ENCODE data around the gene PIP4K2C. TPM values are rescaled to one million over a fixed set of nuclear protein-coding genes. Genes with fewer than 3 reads are reported as not detected.
A peak's percentile ranks its signal among the peaks of the same experiment; 100 is the strongest.

Gene PIP4K2C
- total RNA-seq = 10 to 100 TPM; 25.9 to 35.7 TPM

DNA sequence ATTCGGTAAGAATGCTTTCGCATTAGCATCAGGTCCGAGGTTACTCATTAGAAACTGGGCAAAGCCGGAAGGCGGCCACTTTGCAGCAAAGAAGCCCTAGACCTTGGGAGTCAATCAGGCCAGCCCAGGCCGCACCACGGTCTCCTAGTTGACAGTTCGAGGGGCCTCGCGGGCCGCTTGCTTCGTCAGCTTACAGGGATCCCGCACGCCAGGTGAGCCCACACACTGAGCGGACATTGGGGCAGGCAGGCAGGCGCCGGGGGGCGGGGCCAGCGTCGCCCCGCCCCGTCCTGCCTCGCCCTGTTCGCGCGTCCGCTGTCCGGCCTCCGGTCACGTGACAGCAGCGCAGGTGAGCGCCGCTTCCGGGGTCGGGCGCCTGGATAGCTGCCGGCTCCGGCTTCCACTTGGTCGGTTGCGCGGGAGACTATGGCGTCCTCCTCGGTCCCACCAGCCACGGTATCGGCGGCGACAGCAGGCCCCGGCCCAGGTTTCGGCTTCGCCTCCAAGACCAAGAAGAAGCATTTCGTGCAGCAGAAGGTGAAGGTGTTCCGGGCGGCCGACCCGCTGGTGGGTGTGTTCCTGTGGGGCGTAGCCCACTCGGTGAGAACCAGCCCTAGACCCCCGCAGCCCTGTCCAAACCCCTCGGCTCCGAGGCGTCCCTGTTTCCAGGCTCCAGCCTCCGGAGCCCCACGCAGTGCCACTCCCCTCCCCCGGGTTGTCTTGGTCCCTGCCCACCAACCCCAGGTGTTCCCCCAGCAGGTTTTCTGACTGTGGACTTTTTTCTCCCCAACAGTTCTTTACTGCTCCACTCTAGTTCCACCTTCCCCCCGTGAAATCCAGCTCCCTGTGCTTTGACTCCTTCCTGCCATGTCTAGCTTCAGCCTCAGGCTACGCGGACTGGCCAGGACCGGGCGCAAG lies at the start of gene PIP4K2C:
Gene PIP4K2C, plus strand, starts transcription at position 329 of the 918 bp plus-strand sequence. Its CDS starts 98 bp downstream, at position 427.
- peak; percentile 98 for ATAC-seq
- H3K4me1 Mint-ChIP-seq (ENCODE audit: low read depth in 2 of 2) = peaks cover 22 to 23% of the 10 kb centered on the region in 2 donors

DNA sequence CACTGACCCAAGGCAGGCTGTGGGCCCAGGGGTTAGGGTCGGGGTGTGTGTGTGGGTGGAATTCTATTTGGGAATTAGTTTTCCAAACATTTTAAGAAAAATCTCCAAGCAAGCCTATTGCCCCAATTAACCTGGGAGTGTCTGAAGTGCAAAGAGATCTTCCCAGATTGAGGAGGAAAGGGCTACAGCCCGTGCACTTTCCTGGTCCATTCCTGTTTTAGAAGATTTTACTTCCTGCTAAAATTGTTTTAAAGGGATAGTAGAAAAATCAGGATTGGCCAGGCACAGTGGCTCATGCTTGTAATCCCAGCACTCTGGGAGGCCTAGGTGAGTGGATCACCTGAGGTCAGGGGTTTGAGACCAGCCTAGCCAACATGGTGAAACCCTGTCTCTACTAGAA lies 49.3 kb upstream of the PIP4K2C start:
- no peak for ATAC-seq
- no peak for DNase-seq (ENCODE audit: low spot score)
- Mint-ChIP-seq H3K9me3 (no peaks in the 10 kb centered on the region), H3K27me3 (no peaks in the 10 kb centered on the region), H3K27ac (no peak overlapping the region), H3K36me3 (no peaks in the 10 kb centered on the region), H3K4me1 (ENCODE audit: low read depth in 2 of 2) (peaks cover 27 to 30% of the 10 kb centered on the region in 2 donors), H3K4me3 (no peak overlapping the region)

More for the DNA sequence above, at the start of gene PIP4K2C:
- Mint-ChIP-seq H3K27me3 (no peaks in the 10 kb centered on the region), H3K9me3 (no peaks in the 10 kb centered on the region), H3K4me3 (peak within 1 kb of the TSS; percentile 94), H3K36me3 (no peaks in the 10 kb centered on the region), H3K27ac (peak within 1 kb of the TSS; percentile 45 to 86)
- DNase-seq (ENCODE audit: low spot score) = peak; percentile 90

- Mint-ChIP-seq H3K27ac (no peak overlapping the region), H3K36me3 (no peaks in the 10 kb centered on the region), H3K9me3 (no peaks in the 10 kb centered on the region), H3K4me1 (ENCODE audit: low read depth in 2 of 2) (peaks cover 30 to 37% of the 10 kb centered on the region in 2 donors), H3K4me3 (no peak overlapping the region), H3K27me3 (peaks cover 0 to 1% of the 10 kb centered on the region in 2 donors)
- DNase-seq (ENCODE audit: low spot score) (no peak), ATAC-seq (no peak)
Measured at GRCh38 chr12:57543581-57543980, 47.4 kb upstream of the PIP4K2C start.

GRCh38 chr12:57545809-57546437 lies 45.1 kb upstream of the PIP4K2C start:
- H3K9me3 Mint-ChIP-seq = no peaks in the 10 kb centered on the region
- H3K27me3 Mint-ChIP-seq = peaks cover 0 to 11% of the 10 kb centered on the region in 2 donors
- peak overlapping the region; percentile 99 for H3K4me3 Mint-ChIP-seq
- H3K27ac Mint-ChIP-seq = peak overlapping the region; percentile 95 to 98
- peaks cover 39 to 42% of the 10 kb centered on the region in 2 donors for H3K4me1 Mint-ChIP-seq (ENCODE audit: low read depth in 2 of 2)
- H3K36me3 Mint-ChIP-seq = no peaks in the 10 kb centered on the region
- DNase-seq (ENCODE audit: low spot score) = no peak
- no peak for ATAC-seq

GRCh38 chr12:57546438-57547287 lies 44.3 kb upstream of the PIP4K2C start, which contains the start of gene DCTN2:
Gene DCTN2, minus strand, starts transcription at chr12:57547192. Its CDS starts 129 bp downstream, at chr12:57547063.
- H3K27me3 Mint-ChIP-seq = peaks cover 0 to 11% of the 10 kb centered on the region in 2 donors
- H3K9me3 Mint-ChIP-seq = no peaks in the 10 kb centered on the region
- peaks cover 39 to 44% of the 10 kb centered on the region in 2 donors for H3K4me1 Mint-ChIP-seq (ENCODE audit: low read depth in 2 of 2)
- H3K36me3 Mint-ChIP-seq = no peaks in the 10 kb centered on the region
- ATAC-seq = peak; percentile 98 to 99
- peak; percentile 94 for DNase-seq (ENCODE audit: low spot score)
- peak within 1 kb of the TSS; percentile 99 for H3K4me3 Mint-ChIP-seq
- H3K27ac Mint-ChIP-seq = peak within 1 kb of the TSS; percentile 95 to 98

DNA sequence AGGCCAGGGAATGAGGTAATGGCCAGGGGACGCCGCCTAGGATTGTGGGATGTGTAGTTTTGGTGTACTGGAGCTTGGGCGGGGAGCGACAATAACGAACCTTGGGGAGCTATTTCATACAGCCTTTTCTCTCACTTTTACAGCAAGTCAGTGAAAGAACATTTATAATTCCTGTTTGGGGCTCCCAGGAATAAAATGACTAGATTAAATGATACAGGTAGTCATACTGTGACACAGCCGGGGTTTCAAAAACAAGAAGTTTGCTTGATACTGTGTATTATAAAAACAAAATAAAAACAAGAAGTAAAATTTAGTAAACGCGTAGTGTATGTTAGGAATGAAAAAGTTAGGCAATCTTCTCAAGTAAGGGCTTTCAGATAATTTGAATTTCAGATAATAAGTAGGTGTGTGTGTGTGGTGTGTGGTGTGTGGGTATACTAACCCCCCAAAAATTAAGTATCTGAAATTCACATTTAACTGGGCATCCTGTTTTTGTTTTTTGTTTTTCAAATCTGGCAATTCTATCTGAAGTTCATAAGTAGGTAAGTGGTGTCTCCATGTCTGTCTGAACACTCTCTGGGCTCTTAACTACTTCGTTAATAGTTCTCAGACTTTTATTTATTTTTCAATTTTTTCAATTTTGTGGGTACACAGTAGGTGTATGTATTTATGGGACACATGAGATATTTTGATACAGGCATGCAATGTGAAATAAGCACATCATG lies 43.5 kb upstream of the PIP4K2C start:
- DNase-seq (ENCODE audit: low spot score) = no peak
- H3K27me3 Mint-ChIP-seq = peaks cover 0 to 11% of the 10 kb centered on the region in 2 donors
- H3K36me3 Mint-ChIP-seq = no peaks in the 10 kb centered on the region
- H3K9me3 Mint-ChIP-seq = no peaks in the 10 kb centered on the region
- peak overlapping the region; percentile 95 to 98 for H3K27ac Mint-ChIP-seq
- no peak for ATAC-seq
- peak overlapping the region; percentile 99 for H3K4me3 Mint-ChIP-seq
- H3K4me1 Mint-ChIP-seq (ENCODE audit: low read depth in 2 of 2) = peaks cover 39 to 44% of the 10 kb centered on the region in 2 donors

GRCh38 chr12:57548013-57548315 lies 43.0 kb upstream of the PIP4K2C start:
- no peak for ATAC-seq
- Mint-ChIP-seq H3K9me3 (no peaks in the 10 kb centered on the region), H3K27me3 (peaks cover 1 to 11% of the 10 kb centered on the region in 2 donors), H3K27ac (no peak overlapping the region), H3K4me1 (ENCODE audit: low read depth in 2 of 2) (peaks cover 39 to 44% of the 10 kb centered on the region in 2 donors), H3K36me3 (no peaks in the 10 kb centered on the region), H3K4me3 (no peak overlapping the region)
- no peak for DNase-seq (ENCODE audit: low spot score)

GRCh38 chr12:57548488-57548887 lies 42.5 kb upstream of the PIP4K2C start:
- H3K27me3 Mint-ChIP-seq = peaks cover 7 to 16% of the 10 kb centered on the region in 2 donors
- H3K27ac Mint-ChIP-seq = no peak overlapping the region
- H3K36me3 Mint-ChIP-seq = no peaks in the 10 kb centered on the region
- H3K4me3 Mint-ChIP-seq = peak overlapping the region; percentile 80
- peaks cover 37 to 44% of the 10 kb centered on the region in 2 donors for H3K4me1 Mint-ChIP-seq (ENCODE audit: low read depth in 2 of 2)
- H3K9me3 Mint-ChIP-seq = no peaks in the 10 kb centered on the region
- no peak for DNase-seq (ENCODE audit: low spot score)
- no peak for ATAC-seq

DNA sequence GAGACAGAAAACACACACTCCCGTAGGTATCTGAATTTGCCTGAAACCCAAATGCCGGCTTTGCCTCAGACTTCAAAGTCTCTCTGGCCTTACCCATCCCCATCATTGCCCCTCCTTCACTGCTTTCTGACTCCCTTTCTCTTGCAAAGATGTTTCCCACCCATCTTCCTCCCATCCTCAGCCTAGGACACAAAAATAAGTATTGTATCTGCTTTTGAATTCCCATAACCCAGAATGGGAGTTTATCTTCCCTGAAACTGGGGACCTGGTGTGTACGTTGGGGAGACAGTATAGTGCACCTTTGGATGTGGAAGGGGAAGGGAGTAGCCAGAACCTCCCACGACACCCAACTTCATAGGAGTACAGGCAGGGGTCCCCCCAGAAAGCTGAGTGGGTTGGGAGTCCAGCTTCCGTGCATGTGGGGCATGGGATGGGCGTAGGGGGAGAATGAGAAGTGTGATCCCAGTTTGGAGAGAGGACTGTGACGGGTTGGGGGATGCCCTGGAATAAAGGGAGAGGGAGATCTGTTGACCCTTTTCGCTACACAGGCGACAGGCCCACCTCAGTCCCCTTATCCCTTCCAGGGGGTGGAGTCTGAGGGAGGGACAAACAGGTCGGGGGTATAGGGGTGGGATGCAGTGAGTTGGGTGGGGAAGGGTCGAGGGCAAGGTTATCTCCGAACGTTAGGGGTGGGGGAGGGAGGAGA lies 41.6 kb upstream of the PIP4K2C start:
- no peak for ATAC-seq
- peaks cover 31 to 38% of the 10 kb centered on the region in 2 donors for H3K4me1 Mint-ChIP-seq (ENCODE audit: low read depth in 2 of 2)
- H3K36me3 Mint-ChIP-seq = no peaks in the 10 kb centered on the region

GRCh38 chr12:57549909-57550640 lies 40.9 kb upstream of the PIP4K2C start, which contains the start of gene KIF5A:
Gene KIF5A, plus strand, starts transcription at chr12:57550044. Its CDS starts 228 bp downstream, at chr12:57550272.
- H3K4me3 Mint-ChIP-seq = peak within 1 kb of the TSS; percentile 80
- H3K27me3 Mint-ChIP-seq = peaks cover 10 to 20% of the 10 kb centered on the region in 2 donors
- ATAC-seq (peak; percentile 64 to 68), DNase-seq (ENCODE audit: low spot score) (peak; percentile 68)
- H3K27ac Mint-ChIP-seq = no peak within 1 kb of the TSS
- no peaks in the 10 kb centered on the region for H3K9me3 Mint-ChIP-seq
- peaks cover 26 to 32% of the 10 kb centered on the region in 2 donors for H3K4me1 Mint-ChIP-seq (ENCODE audit: low read depth in 2 of 2)
- H3K36me3 Mint-ChIP-seq = no peaks in the 10 kb centered on the region

More for the DNA sequence above, 41.6 kb upstream of the PIP4K2C start:
- no peak overlapping the region for H3K27ac Mint-ChIP-seq
- H3K27me3 Mint-ChIP-seq = peaks cover 10 to 20% of the 10 kb centered on the region in 2 donors
- H3K4me3 Mint-ChIP-seq = peak overlapping the region; percentile 80
- H3K9me3 Mint-ChIP-seq = no peaks in the 10 kb centered on the region
- no peak for DNase-seq (ENCODE audit: low spot score)

DNA sequence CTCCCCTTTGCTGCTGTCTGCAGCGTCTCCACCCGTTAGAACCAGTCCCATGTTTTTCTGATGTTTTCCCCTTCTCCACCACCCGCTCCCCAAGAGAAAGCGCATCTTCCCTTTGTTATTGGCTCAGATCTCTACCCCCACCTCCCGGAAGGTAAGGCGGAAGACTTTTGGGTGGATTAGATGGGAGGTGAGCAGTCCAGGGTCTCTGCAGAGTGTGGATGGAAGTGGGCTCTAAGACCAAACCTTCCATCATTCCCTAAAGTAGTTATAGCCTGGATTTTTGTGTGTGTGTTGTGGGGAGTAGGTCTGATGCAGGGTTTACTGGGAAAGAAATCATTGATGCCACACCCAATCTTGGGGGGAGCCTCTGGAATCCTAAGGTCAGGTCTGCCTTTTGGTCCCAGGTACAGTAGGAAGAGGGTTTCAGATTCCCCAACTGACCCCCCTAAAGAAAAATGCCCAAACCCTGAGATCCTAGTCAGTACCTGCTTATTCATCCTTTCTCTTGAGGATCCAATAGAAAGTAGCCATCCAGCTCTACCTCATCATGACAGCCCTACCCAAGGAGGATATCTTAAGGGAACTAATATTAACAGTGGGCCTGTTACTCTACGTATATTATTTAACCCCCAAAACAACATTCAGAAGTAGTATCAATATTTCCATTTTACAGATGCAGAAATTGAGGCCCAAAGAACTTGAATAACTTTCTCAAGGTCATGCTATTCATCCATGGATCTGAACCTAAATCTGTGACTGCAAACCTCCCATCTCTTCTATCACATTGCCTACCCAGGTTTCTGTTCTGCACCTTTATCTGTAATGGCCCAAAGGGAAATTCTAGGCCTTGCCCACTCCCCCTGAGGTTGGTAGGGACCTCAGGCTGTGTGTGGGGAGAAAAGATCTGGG lies 40.1 kb upstream of the PIP4K2C start:
- no peak overlapping the region for H3K27ac Mint-ChIP-seq
- no peaks in the 10 kb centered on the region for H3K9me3 Mint-ChIP-seq
- peak overlapping the region; percentile 80 for H3K4me3 Mint-ChIP-seq
- DNase-seq (ENCODE audit: low spot score) (no peak), ATAC-seq (no peak)
- no peaks in the 10 kb centered on the region for H3K36me3 Mint-ChIP-seq
- H3K4me1 Mint-ChIP-seq (ENCODE audit: low read depth in 2 of 2) = peaks cover 20 to 24% of the 10 kb centered on the region in 2 donors
- peaks cover 10 to 20% of the 10 kb centered on the region in 2 donors for H3K27me3 Mint-ChIP-seq

Data from natural killer cell treated with Interleukin-12 subunit alpha and Interleukin-12 subunit beta and Interleukin-15 and Interleukin-18, amount 100 ng/mL, for 72 hours (primary cell).